DLD1 (cell line): ENCODE results near the gene NECAB3.
"Not testable (repeated sequence)": the region's sequence is repeated elsewhere in the genome, so short reads cannot be mapped to it uniquely, and the experiment has no call there.

Experiments
- in situ Hi-C: cut with HindIII; loops from 2 replicates; pipeline ENCODE4 v1.10.0; 2017; ENCODE audit warnings: low sequenced_read_pairs

The NECAB3 gene

GRCh38 chr20:33651562-33652048 is 22.6 kb downstream of the NECAB3 start:
- in situ Hi-C loops = no loop called here

DNA sequence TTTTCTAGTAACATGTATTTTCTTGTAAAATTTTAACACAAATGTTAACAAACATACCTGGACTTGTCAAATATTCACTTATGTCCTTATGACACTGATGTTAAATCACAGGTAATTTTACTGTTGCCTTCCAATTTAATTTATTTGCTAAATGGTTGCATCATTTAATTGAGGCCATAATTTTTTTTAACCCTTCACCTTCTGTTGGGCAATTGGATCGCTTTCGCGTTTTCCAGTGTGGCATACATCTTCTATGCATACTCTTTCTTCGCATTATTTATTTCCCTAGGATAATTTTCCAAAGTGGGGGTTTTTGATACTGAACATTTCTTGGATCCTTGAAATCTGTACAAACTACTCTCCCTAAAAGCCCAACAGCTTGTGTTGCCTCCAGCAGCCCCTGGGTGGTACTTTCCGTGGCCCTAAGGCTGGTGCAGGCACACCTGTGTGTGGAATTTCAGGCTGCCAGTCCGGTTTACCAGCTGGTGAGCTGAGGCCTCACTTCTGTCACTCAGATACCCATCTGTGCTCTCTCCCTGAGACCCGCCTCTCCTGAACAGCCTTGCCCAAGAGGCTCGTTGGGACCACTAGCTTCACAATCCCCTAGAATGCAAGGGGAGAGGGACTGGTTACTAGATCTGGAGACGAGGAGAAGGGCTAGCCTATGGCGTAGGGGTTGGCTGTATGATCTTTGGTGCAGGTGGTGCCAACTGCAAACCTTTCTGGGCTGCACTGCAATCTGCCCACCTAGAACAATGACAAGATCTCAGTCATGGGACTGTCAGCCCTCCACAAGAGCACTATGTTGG is 23.3 kb downstream of the NECAB3 start:
- in situ Hi-C loops = no loop called here

GRCh38 chr20:33650111-33650752 is 24.0 kb downstream of the NECAB3 start:
- in situ Hi-C loops = no loop called here

GRCh38 chr20:33649201-33649681 is 25.0 kb downstream of the NECAB3 start:
- in situ Hi-C loops = no loop called here

- in situ Hi-C loops = no loop called here
Observed at GRCh38 chr20:33648396-33649004, 25.7 kb downstream of the NECAB3 start.

GRCh38 chr20:33647603-33648395 is 26.4 kb downstream of the NECAB3 start:
- in situ Hi-C loops = no loop called here

GRCh38 chr20:33646959-33647602 is 27.1 kb downstream of the NECAB3 start:
- in situ Hi-C loops = not testable (repeated sequence)

DNA sequence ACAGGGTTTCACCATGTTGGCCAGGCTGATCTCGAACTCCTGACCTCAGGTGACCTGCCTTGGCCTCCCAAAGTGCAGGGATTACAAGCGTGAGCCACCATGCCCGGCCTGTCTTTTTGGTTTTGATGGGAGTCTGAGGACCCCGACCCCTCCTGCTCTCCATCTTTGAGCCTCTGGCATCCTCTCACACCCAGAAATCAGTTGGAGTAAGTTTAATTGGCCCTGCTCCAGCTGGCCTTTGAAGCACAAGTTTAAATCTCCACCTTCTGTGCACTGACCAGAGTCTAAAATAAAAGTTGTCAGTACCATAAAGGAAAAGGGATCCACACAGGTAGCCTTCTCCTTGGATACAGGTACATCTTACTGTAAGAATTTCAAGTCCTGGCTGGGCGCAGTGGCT is 28.0 kb downstream of the NECAB3 start:
- in situ Hi-C loops = no loop called here

- in situ Hi-C loops = no loop called here
Observed at GRCh38 chr20:33645396-33645795, 28.8 kb downstream of the NECAB3 start.

DNA sequence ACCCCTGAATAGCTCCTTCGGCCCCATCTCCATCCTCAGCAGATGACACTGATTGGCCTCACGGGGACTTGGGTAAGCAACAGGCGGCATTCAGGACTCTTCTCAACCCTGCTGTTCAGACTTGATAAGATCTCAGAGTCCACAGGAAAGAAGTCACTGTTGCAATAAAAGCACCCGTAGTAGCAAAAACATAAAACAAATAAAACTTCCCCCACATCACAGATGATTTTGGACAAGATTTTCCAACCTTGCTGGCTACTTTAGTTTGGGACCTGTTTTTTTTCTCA is 29.2 kb downstream of the NECAB3 start:
- in situ Hi-C loops = no loop called here

- in situ Hi-C loops = no loop called here
Observed at GRCh38 chr20:33644313-33645071, 29.7 kb downstream of the NECAB3 start.

DNA sequence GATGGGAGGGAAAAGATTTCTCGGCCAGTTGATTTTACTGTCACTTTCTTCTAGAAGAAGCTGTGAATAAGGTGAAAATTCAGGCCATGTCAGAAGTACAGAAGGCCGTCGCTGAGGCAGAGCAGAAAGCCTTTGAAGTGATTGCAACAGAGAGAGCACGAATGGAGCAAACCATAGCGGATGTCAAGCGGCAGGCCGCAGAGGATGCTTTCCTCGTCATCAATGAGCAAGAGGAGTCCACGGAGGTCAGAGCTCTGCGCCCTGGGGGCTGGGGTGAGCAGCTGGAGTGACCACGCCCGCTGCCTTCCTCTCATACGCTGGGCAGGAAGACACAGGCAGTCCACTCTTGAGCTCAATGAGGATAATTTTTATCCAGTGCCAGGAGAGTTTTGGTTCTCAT is 33.9 kb downstream of the NECAB3 start:
- in situ Hi-C loops = no loop called here

DNA sequence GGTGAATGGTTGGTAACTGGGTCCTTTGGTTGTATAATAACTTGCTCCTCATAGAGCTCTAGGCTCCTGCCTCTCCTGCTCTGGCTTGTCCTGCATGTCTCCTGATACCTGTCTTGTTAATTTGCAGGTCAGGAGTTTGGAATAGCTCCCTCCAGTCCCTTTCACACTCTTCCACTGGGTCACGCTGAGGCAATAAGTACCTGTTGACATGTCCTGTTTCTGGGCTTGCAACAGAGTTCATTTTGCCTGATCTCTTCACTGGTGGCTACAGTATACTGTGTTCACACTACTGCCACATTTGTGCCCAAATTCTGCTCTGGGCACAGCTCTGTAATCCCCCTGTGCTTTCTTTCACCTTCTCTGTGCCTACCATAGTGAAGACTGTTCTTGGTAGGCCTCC is 37.5 kb downstream of the NECAB3 start:
- in situ Hi-C loops = no loop called here

DNA sequence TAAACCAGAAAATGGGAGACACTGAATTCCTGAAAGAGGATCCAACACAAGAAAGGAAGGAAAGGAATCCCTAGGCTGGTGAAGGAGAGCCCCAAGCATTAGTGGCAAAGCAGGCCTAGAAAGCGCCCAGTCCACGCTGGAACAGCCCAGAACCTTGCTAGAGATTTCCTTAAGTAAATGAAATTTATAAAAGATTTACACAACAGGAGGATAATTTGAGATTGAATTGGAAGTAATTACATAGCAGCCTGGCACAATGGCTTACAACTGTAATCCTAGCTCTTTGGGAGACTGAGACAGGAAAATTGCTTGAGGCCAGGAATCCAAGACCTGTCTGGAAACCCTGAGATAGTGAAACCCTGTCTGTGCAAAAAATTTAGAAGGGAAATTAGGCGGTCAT is 38.9 kb downstream of the NECAB3 start:
- in situ Hi-C loops = no loop called here

DNA sequence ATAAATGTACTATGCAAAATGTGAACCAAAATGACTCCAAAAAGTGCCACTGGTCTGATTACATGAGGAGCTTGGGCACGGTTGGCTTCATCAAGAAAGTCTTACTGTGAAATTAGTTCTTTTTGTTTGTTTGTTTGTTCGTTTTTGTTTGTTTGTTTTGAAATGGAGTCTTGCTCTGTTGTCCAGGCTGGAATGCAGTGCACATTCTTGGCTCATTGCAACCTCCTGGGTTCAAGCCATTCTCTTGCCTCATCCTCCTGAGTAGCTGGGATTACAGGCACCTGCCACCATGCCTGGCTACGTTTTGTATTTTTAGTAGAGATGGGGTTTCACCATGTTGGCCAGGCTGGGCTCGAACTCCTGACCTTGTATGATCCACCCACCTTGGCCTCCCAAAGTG is 42.3 kb downstream of the NECAB3 start:
- in situ Hi-C loops = not testable (repeated sequence)

DNA sequence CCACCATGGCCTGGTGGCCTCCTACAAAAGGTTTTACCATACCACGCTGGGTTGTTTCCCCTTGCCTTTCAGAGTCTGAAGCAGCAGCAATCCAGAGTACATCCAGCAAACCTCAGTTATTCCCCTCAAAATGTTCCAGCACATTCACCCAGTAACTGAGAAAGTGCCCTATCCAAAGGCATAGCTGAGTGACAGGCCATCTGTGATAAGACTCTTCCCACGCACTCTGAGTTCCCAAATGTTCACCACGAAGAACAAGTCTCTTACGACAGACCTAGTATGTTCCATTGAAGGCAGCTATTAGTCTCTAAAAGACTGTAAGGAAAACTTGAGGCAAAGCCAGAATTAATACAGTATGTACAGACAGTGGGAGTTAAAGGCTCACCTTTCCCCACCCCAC is 43.7 kb downstream of the NECAB3 start:
- in situ Hi-C loops = no loop called here

- in situ Hi-C loops = no loop called here
Observed at GRCh38 chr20:33629979-33630378, 44.2 kb downstream of the NECAB3 start.

- in situ Hi-C loops = no loop called here
Observed at GRCh38 chr20:33629533-33629932, 44.7 kb downstream of the NECAB3 start.

- in situ Hi-C loops = no loop called here
Observed at GRCh38 chr20:33627577-33628216, 46.5 kb downstream of the NECAB3 start.
